Type B pancreatic cell (in vitro differentiated cells): ENCODE results near the gene TFPI. TPM values are rescaled to one million over a fixed set of nuclear protein-coding genes. Genes with fewer than 3 reads are reported as not detected.

Experiments
- DNase-seq: peaks from one replicate; pipeline ENCODE4 v3.0.0; 2021; ENCODE audit warnings: mixed read lengths; ENCODE audit not compliant: unreplicated experiment; ENCODE audit errors: extremely low spot score
- H3K27ac Mint-ChIP-seq: 2 replicates; pipeline ENCODE4 v1.8.0; 2021; ENCODE audit warnings: mild to moderate bottlenecking, mixed read lengths
- H3K27me3 Mint-ChIP-seq: 2 replicates; pipeline ENCODE4 v1.8.0; 2021; ENCODE audit warnings: mixed read lengths
- H3K36me3 Mint-ChIP-seq: 2 replicates; pipeline ENCODE4 v1.8.0; 2021; ENCODE audit warnings: mixed read lengths
- H3K4me1 Mint-ChIP-seq: one replicate; pipeline ENCODE4 v1.8.0; 2021; ENCODE audit warnings: mixed read lengths; ENCODE audit not compliant: unreplicated experiment
- H3K4me3 Mint-ChIP-seq: 2 replicates; pipeline ENCODE4 v1.8.0; 2021; ENCODE audit warnings: mild to moderate bottlenecking, mixed read lengths
- H3K9me3 Mint-ChIP-seq: 2 replicates; pipeline ENCODE4 v1.8.0; 2021; ENCODE audit warnings: mixed read lengths
- total RNA-seq: library from RNA; stranded (reverse); gene quantifications from 2 replicates; pipeline ENCODE4 v1.2.1, GENCODE V29; 2021; ENCODE audit warnings: low replicate concordance
- TF ChIP-seq, protein P1 (sequence below): fragments of 200-600 bp; sonication (generic); conservative IDR thresholded peaks from 2 replicates; pipeline ENCODE4 v1.5.0; 2021; ENCODE audit warnings: antibody characterized with exemption, mild to moderate bottlenecking

Gene TFPI
- total RNA-seq, 1 donor from 2014 or later = 12.2 TPM

DNA sequence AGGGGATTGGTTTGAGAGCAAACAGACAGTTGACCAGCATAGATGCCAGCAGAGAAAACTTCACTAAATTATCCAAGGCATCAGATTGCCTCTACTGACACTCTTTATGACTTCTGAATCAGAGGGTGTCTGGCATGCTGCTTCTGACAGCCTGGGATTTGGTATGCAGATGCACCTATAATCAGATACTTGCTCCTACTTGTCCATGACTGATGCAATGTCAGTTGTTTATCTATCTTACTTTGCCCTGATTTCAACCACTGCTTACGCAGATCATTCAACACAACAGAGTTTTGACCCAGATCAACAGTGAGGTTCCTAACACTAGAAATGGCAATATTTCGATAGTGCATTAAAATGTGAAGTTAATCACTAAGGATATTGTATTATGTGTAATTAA lies 83.5 kb downstream of the TFPI start:
- H3K27ac Mint-ChIP-seq = no peak overlapping the region
- H3K36me3 Mint-ChIP-seq = no peaks in the 10 kb centered on the region
- H3K4me1 Mint-ChIP-seq = peaks cover 6% of the 10 kb centered on the region
- H3K4me3 Mint-ChIP-seq = no peak overlapping the region
- no peaks in the 10 kb centered on the region for H3K9me3 Mint-ChIP-seq
- no peak for DNase-seq
- TF ChIP-seq, protein P1, sequence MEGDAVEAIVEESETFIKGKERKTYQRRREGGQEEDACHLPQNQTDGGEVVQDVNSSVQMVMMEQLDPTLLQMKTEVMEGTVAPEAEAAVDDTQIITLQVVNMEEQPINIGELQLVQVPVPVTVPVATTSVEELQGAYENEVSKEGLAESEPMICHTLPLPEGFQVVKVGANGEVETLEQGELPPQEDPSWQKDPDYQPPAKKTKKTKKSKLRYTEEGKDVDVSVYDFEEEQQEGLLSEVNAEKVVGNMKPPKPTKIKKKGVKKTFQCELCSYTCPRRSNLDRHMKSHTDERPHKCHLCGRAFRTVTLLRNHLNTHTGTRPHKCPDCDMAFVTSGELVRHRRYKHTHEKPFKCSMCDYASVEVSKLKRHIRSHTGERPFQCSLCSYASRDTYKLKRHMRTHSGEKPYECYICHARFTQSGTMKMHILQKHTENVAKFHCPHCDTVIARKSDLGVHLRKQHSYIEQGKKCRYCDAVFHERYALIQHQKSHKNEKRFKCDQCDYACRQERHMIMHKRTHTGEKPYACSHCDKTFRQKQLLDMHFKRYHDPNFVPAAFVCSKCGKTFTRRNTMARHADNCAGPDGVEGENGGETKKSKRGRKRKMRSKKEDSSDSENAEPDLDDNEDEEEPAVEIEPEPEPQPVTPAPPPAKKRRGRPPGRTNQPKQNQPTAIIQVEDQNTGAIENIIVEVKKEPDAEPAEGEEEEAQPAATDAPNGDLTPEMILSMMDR = no peak
- no peaks in the 10 kb centered on the region for H3K27me3 Mint-ChIP-seq

GRCh38 chr2:187469538-187469937 lies 84.7 kb downstream of the TFPI start:
- Mint-ChIP-seq H3K27me3 (no peaks in the 10 kb centered on the region), H3K27ac (no peak overlapping the region), H3K4me3 (no peak overlapping the region), H3K4me1 (peaks cover 6% of the 10 kb centered on the region), H3K9me3 (no peaks in the 10 kb centered on the region), H3K36me3 (no peaks in the 10 kb centered on the region)
- DNase-seq = no peak
- TF ChIP-seq, protein P1 = no peak

GRCh38 chr2:187468262-187468661 lies 86.0 kb downstream of the TFPI start:
- H3K9me3 Mint-ChIP-seq = no peaks in the 10 kb centered on the region
- H3K4me1 Mint-ChIP-seq = peaks cover 6% of the 10 kb centered on the region
- no peaks in the 10 kb centered on the region for H3K27me3 Mint-ChIP-seq
- peak overlapping the region; percentile 52 for H3K27ac Mint-ChIP-seq
- H3K36me3 Mint-ChIP-seq = no peaks in the 10 kb centered on the region
- no peak for DNase-seq
- peak overlapping the region; percentile 12 for H3K4me3 Mint-ChIP-seq
- TF ChIP-seq, protein P1 = no peak

DNA sequence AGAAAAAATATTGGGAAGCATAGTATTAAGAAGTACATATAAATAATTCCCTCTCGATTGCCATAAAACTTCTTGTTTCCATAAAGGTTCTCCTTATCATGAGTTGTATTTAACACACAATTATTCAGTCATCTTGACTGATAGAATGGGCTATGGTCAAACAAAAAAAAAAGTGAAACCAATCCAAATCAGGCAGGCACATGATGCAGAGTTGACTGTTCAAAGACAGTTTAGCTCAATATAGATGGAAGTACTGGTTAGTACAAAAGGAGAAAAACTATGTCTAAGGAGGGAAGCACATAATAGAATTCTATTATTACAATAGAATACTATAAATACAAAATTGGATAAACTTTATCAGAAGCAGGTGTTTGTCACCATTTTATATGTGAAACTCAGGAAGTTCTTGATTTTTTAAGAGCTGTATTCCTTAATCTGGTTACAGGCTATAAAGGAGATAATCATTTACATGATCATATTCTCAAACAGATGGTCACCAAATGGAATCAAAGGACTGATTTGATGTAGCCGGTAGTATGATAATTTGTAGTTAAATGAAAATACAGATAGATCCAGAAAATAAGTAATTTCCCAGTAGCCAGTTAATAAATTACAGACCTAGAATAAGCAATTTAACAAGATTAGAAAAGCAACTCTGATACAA lies 88.0 kb downstream of the TFPI start:
- no peaks in the 10 kb centered on the region for H3K9me3 Mint-ChIP-seq
- no peak overlapping the region for H3K27ac Mint-ChIP-seq
- DNase-seq = no peak
- no peaks in the 10 kb centered on the region for H3K36me3 Mint-ChIP-seq
- H3K27me3 Mint-ChIP-seq = no peaks in the 10 kb centered on the region
- no peak overlapping the region for H3K4me3 Mint-ChIP-seq
- peaks cover 6% of the 10 kb centered on the region for H3K4me1 Mint-ChIP-seq
- TF ChIP-seq, protein P1 = no peak

DNA sequence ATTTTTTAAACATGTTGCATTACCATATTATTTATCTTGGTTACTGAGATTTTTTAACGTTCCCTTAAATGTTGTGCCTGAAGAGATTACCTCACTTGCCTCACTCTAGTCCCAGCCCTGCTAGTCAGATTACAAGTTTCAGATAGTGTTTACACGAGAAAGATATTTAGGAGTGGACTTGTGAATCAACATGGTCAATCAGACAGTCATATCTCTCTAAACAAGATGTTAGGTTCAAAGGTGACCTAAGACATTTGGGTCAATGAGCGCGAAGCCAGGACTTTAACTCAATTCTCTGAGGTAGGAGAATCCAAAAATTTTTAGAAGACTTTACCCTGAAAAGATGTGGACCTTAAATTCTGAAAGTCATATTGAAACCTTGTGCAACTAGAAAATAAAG lies 91.4 kb downstream of the TFPI start:
- Mint-ChIP-seq H3K9me3 (no peaks in the 10 kb centered on the region), H3K4me3 (no peak overlapping the region), H3K36me3 (no peaks in the 10 kb centered on the region)

More for the DNA sequence above, 91.4 kb downstream of the TFPI start:
- H3K27ac Mint-ChIP-seq = no peak overlapping the region
- no peaks in the 10 kb centered on the region for H3K4me1 Mint-ChIP-seq
- no peak for DNase-seq
- TF ChIP-seq, protein P1 = no peak
- H3K27me3 Mint-ChIP-seq = no peaks in the 10 kb centered on the region
